ENCODE measurements around the gene GPC5.

Gene GPC5

DNA sequence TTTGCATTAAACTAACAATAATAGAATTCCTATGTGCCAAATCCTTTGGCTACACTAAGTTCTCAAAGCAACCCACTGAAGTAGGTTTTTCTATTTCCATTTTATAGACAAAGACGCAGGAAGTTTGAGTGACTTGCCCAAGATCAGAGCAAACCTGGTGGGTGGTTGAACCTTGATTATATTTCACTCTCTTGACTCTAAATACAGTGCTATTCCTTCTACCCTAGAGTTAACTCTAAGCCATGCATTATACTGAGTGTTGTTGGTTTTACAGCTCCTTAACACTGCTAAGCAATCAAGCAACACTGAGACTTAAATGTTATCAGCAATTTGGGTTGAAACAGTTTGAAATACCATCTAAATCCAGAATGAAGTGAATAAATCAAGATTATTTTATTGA lies 1014.6 kb downstream of the GPC5 start:
- TF ChIP-seq, protein P1, sequence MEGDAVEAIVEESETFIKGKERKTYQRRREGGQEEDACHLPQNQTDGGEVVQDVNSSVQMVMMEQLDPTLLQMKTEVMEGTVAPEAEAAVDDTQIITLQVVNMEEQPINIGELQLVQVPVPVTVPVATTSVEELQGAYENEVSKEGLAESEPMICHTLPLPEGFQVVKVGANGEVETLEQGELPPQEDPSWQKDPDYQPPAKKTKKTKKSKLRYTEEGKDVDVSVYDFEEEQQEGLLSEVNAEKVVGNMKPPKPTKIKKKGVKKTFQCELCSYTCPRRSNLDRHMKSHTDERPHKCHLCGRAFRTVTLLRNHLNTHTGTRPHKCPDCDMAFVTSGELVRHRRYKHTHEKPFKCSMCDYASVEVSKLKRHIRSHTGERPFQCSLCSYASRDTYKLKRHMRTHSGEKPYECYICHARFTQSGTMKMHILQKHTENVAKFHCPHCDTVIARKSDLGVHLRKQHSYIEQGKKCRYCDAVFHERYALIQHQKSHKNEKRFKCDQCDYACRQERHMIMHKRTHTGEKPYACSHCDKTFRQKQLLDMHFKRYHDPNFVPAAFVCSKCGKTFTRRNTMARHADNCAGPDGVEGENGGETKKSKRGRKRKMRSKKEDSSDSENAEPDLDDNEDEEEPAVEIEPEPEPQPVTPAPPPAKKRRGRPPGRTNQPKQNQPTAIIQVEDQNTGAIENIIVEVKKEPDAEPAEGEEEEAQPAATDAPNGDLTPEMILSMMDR (conservative IDR thresholded peaks at IDR 0.05; ENCODE audit: low read depth, low read length), result no peak
- Histone ChIP-seq H3K27ac (no peak overlapping the region), H3K27me3 (ENCODE audit: insufficient read depth, low read depth) (no peaks in the 10 kb centered on the region), H3K4me2 (no peak overlapping the region), H3K4me3 (IDR thresholded peaks at IDR 0.05; ENCODE audit: insufficient read depth, low read depth, low read length) (no peak overlapping the region), H3K79me2 (ENCODE audit: insufficient read depth, low read depth) (no peaks in the 10 kb centered on the region), H3K4me1 (ENCODE audit: low read depth, poor library complexity, severe bottlenecking) (no peaks in the 10 kb centered on the region), H3K36me3 (ENCODE audit: insufficient read depth) (no peaks in the 10 kb centered on the region), H2AFZ (ENCODE audit: low read depth) (no peak overlapping the region), H4K20me1 (ENCODE audit: insufficient read depth) (no peaks in the 10 kb centered on the region), H3K9ac (no peak overlapping the region)

GRCh38 chr13:92413452-92413851 lies 1015.0 kb downstream of the GPC5 start:
- no peaks in the 10 kb centered on the region for H3K36me3 ChIP-seq (ENCODE audit: insufficient read depth)
- no peaks in the 10 kb centered on the region for H3K79me2 ChIP-seq (ENCODE audit: insufficient read depth, low read depth)
- no peak overlapping the region for H2AFZ ChIP-seq (ENCODE audit: low read depth)
- no peak overlapping the region for H3K4me3 ChIP-seq (IDR thresholded peaks at IDR 0.05; ENCODE audit: insufficient read depth, low read depth, low read length)
- no peaks in the 10 kb centered on the region for H3K4me1 ChIP-seq (ENCODE audit: low read depth, poor library complexity, severe bottlenecking)
- no peak overlapping the region for H3K4me2 ChIP-seq
- H4K20me1 ChIP-seq (ENCODE audit: insufficient read depth), result no peaks in the 10 kb centered on the region
- H3K27ac ChIP-seq, result no peak overlapping the region
- TF ChIP-seq, protein P1 (conservative IDR thresholded peaks at IDR 0.05; ENCODE audit: low read depth, low read length), result no peak
- H3K9ac ChIP-seq, result no peak overlapping the region
- H3K27me3 ChIP-seq (ENCODE audit: insufficient read depth, low read depth), result no peaks in the 10 kb centered on the region

DNA sequence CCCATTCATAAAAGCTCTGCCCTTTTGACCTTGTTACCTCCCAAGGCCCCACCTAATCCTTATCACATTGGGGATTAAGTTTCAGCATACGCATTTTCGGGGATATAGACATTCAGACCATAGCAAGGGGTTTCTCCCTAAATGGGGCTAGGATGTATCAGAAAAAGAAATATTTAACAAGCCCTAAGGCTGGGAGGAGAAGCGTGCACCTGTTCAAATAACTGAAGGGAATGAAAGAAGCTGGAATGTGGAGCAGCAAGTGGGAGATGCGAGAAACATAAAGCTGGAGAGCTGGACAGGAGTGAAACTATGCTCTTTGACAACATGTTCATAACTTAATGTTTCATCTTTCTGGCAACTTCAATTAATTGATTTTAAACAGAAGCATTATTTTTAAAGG lies 1016.4 kb downstream of the GPC5 start:
- H2AFZ ChIP-seq (ENCODE audit: low read depth), result no peak overlapping the region
- no peak overlapping the region for H3K4me3 ChIP-seq (IDR thresholded peaks at IDR 0.05; ENCODE audit: insufficient read depth, low read depth, low read length)
- TF ChIP-seq, protein P1 (conservative IDR thresholded peaks at IDR 0.05; ENCODE audit: low read depth, low read length), result no peak
- H3K4me2 ChIP-seq, result no peak overlapping the region
- H3K4me1 ChIP-seq (ENCODE audit: low read depth, poor library complexity, severe bottlenecking), result no peaks in the 10 kb centered on the region
- no peaks in the 10 kb centered on the region for H3K79me2 ChIP-seq (ENCODE audit: insufficient read depth, low read depth)
- H3K36me3 ChIP-seq (ENCODE audit: insufficient read depth), result no peaks in the 10 kb centered on the region
- H4K20me1 ChIP-seq (ENCODE audit: insufficient read depth), result no peaks in the 10 kb centered on the region
- no peak overlapping the region for H3K27ac ChIP-seq
- H3K27me3 ChIP-seq (ENCODE audit: insufficient read depth, low read depth), result no peaks in the 10 kb centered on the region
- no peak overlapping the region for H3K9ac ChIP-seq

- Histone ChIP-seq H3K9ac (no peak overlapping the region), H3K27ac (no peak overlapping the region), H3K27me3 (ENCODE audit: insufficient read depth, low read depth) (no peaks in the 10 kb centered on the region), H2AFZ (ENCODE audit: low read depth) (no peak overlapping the region), H3K36me3 (ENCODE audit: insufficient read depth) (no peaks in the 10 kb centered on the region), H3K4me1 (ENCODE audit: low read depth, poor library complexity, severe bottlenecking) (no peaks in the 10 kb centered on the region), H4K20me1 (ENCODE audit: insufficient read depth) (no peaks in the 10 kb centered on the region), H3K79me2 (ENCODE audit: insufficient read depth, low read depth) (no peaks in the 10 kb centered on the region), H3K4me3 (IDR thresholded peaks at IDR 0.05; ENCODE audit: insufficient read depth, low read depth, low read length) (no peak overlapping the region), H3K4me2 (no peak overlapping the region)
- TF ChIP-seq, protein P1 (conservative IDR thresholded peaks at IDR 0.05; ENCODE audit: low read depth, low read length), result no peak
Observed at GRCh38 chr13:92415781-92416180, 1017.4 kb downstream of the GPC5 start.
